Brain microvascular endothelial cell (primary cell): Measurements from ENCODE around the gene NDUFS6.
A peak's percentile ranks its signal among the peaks of the same experiment; 100 is the strongest.

Experiments
- DNase-seq: peaks from one replicate; pipeline ENCODE4 v3.0.0-alpha.2; 2020
- H3K27ac ChIP-seq: fragments of 250-450 bp; sonication (Bioruptor Pico); 2 replicates; pipeline ENCODE4 v1.5.1; 2020; ENCODE audit warnings: mild to moderate bottlenecking, moderate library complexity
- H3K27me3 ChIP-seq: fragments of 250-450 bp; sonication (Bioruptor Pico); replicated peaks from 2 replicates; pipeline ENCODE4 v1.5.1; 2020; ENCODE audit warnings: mild to moderate bottlenecking
- H3K36me3 ChIP-seq: fragments of 250-450 bp; sonication (Bioruptor Pico); replicated peaks from 2 replicates; pipeline ENCODE4 v1.5.1; 2020; ENCODE audit warnings: mild to moderate bottlenecking
- H3K4me3 ChIP-seq: 2 replicates; pipeline ENCODE4 v1.5.1; 2011; ENCODE audit warnings: low read depth, mild to moderate bottlenecking, control low read depth, low read length, moderate library complexity
- in situ Hi-C: cut with HindIII; loops from 2 replicates; pipeline ENCODE4 v1.10.0; 2017; ENCODE audit warnings: low sequenced_read_pairs, low pct_ligation_motif_present
- TF ChIP-seq, protein P1 (sequence below): IDR thresholded peaks from 2 replicates; pipeline ENCODE4 v1.5.1; 2011; ENCODE audit warnings: low read depth, mild to moderate bottlenecking, moderate library complexity, low read length, control low read depth, inconsistent platforms; ENCODE audit errors: missing control alignments

NDUFS6 gene

DNA sequence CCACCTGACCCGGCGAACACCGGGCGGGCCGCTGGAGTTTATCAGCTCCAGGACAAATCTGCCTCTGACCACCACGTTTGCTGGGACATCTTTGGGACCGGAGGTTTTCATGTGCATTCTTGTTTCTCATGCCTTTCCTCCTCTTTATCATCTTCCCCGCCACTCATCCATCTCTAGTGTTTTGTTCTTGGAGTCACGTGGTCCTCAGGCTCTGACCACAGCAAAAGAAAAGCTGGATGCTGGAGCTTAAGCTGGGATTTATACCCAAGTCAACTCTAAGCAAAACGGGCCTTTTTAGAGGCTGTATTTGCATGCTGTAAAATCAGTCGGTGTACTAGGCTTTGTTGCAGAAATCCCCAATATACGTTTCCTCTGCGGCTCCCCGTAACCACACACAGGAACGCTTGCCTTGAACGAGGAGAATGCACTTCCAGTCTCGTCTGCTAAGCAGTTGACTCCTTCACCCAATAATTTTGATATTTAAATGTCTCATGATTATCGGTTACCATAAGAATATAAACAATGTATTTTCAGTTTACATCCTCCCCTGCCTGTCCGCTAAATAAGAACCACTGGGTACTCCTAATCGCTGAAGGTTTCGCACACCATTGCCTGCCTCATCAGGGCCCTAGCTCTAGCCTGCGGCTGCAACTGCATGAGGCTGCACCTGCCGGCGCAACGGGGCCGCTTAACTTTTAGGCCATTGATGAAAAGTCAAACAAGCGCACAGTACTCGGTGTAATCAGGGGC lies 560 bp upstream of the NDUFS6 start:
- H3K36me3 ChIP-seq, result peaks cover 49% of the 10 kb centered on the region
- peak overlapping the region; percentile 98 for H3K27ac ChIP-seq
- in situ Hi-C loops, result no loop called here
- TF ChIP-seq, protein P1, sequence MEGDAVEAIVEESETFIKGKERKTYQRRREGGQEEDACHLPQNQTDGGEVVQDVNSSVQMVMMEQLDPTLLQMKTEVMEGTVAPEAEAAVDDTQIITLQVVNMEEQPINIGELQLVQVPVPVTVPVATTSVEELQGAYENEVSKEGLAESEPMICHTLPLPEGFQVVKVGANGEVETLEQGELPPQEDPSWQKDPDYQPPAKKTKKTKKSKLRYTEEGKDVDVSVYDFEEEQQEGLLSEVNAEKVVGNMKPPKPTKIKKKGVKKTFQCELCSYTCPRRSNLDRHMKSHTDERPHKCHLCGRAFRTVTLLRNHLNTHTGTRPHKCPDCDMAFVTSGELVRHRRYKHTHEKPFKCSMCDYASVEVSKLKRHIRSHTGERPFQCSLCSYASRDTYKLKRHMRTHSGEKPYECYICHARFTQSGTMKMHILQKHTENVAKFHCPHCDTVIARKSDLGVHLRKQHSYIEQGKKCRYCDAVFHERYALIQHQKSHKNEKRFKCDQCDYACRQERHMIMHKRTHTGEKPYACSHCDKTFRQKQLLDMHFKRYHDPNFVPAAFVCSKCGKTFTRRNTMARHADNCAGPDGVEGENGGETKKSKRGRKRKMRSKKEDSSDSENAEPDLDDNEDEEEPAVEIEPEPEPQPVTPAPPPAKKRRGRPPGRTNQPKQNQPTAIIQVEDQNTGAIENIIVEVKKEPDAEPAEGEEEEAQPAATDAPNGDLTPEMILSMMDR, result no peak
- no peaks in the 10 kb centered on the region for H3K27me3 ChIP-seq
- peak overlapping the region; percentile 93 for H3K4me3 ChIP-seq
- DNase-seq, result no peak

DNA sequence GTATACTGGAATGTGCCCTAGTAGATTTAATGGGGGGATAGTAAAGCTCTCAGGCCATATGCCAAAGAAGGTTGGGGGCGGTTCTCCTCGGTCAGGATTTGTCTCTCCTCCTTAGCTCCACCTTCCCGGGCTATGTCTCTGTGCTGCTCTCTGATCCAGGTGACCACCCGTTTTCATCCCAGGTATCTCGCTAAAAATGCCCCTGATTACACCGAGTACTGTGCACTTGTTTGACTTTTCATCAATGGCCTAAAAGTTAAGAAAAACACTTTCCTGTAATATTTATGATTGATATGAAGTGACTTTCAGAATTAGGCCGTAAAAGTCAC lies 724 bp downstream of the NDUFS6 start:
- TF ChIP-seq, protein P1, result no peak
- no peak for DNase-seq
- in situ Hi-C loops, result no loop called here
- no peaks in the 10 kb centered on the region for H3K27me3 ChIP-seq
- peaks cover 54% of the 10 kb centered on the region for H3K36me3 ChIP-seq
- H3K4me3 ChIP-seq, result peak overlapping the region; percentile 93
- H3K27ac ChIP-seq, result peak overlapping the region; percentile 98

DNA sequence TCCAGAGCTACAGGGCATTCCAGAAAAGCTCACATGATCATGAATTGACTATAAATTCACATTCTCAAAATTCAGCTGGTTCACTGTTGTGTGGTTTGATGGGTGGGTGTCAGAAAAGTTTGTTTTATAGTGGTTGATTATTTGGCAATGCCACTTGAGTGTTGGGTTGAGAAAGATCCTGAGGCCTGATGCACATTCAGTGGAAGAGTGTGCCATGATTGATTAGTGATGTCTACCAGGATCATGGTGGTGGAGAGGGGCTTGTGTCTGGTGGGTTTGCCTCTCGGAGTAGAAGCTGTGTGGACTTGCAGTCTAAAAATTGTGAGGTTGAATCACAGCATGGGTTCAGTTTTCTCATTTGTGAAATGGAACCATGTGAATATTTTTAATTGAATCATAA lies 2.0 kb downstream of the NDUFS6 start:
- Histone ChIP-seq H3K4me3 (no peak overlapping the region), H3K36me3 (peaks cover 53% of the 10 kb centered on the region), H3K27me3 (no peaks in the 10 kb centered on the region), H3K27ac (no peak overlapping the region)
- no peak for DNase-seq
- in situ Hi-C loops, result no loop called here
- TF ChIP-seq, protein P1, result no peak

DNA sequence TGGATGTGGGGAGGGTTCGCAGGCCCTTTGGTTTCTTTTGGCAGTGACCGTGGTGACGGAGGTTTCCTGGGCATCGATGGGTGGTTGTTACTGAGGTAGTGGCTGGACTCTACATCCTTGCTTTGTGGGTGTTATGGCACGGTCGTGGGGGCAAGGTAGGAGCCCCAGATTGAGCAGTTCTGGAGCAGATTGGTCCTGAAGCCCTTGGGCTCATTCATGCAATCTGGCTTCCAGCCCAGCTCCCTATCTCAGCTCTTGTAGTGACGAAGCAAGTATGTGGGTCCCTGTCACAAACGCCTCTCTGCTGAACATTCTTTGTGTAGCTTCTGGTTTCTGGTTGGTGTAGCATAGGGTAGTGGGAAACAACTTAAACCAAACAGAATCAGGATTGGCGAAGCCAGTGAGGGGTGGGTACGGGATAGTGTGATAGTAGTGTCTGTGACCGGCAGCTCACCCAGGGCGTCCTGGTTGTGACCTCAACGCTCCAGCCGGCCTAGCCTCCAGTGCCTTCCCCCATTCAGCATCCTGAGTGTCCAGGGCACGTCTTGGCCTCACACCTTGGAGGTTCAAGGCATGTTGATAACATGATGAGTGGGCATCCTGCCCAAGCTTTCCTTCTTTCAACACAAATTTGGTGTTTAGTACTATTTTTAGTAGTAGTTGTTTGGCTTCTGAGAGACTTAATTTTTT lies 2.9 kb downstream of the NDUFS6 start:
- H3K27me3 ChIP-seq, result no peaks in the 10 kb centered on the region
- H3K4me3 ChIP-seq, result no peak overlapping the region
- peaks cover 50% of the 10 kb centered on the region for H3K36me3 ChIP-seq
- in situ Hi-C loops, result no loop called here
- no peak overlapping the region for H3K27ac ChIP-seq
- TF ChIP-seq, protein P1, result no peak
- no peak for DNase-seq

DNA sequence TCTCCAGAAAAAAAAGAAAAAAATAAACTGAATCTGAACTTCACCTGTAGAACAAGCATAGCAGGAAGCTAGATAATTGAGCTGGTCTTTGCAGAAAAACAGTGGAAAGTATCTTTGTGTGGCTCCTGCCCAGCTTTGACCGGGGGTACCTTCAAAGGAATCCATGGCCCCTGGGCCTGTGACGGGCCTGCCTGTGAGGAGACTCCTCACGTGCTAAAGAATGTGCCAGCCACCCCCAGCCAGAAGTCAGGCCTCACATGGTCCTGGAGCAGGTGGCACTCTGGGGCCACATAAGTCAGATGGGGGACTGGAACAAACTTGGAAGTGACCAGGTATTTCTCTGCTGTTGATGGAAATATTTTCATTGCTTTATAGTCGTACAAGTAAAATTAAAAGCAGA lies 4.1 kb downstream of the NDUFS6 start:
- no peaks in the 10 kb centered on the region for H3K27me3 ChIP-seq
- TF ChIP-seq, protein P1, result no peak
- in situ Hi-C loops, result no loop called here
- no peak for DNase-seq
- H3K4me3 ChIP-seq, result no peak overlapping the region
- H3K27ac ChIP-seq, result no peak overlapping the region
- H3K36me3 ChIP-seq, result peaks cover 58% of the 10 kb centered on the region
